K562 (cell line): ENCODE measurements around the gene ECHDC3. TPM values are rescaled to one million over a fixed set of nuclear protein-coding genes. Genes with fewer than 3 reads are reported as not detected.
A peak's percentile ranks its signal among the peaks of the same experiment; 100 is the strongest.

Experiments used
- CBX5 ChIP-seq: IDR thresholded peaks from 2 replicates; pipeline ENCODE4 v1.6.1; 2014; ENCODE audit warnings: low read depth, borderline replicate concordance
- CC2D1A ChIP-seq: fragments of 450-650 bp; IDR thresholded peaks from 2 replicates; pipeline ENCODE4 v1.6.1; 2017; ENCODE audit warnings: mild to moderate bottlenecking
- DNMT1 ChIP-seq: fragments of 450-650 bp; IDR thresholded peaks from 2 replicates; pipeline ENCODE4 v1.6.1; 2016; ENCODE audit warnings: antibody characterized with exemption, mild to moderate bottlenecking
- JUNB ChIP-seq: fragments of 450-650 bp; formaldehyde crosslinking; conservative IDR thresholded peaks from 2 replicates; pipeline ENCODE4 v1.4.0; 2020; ENCODE audit warnings: mild to moderate bottlenecking
- NR2F6 ChIP-seq: fragments of 450-650 bp; formaldehyde crosslinking; IDR thresholded peaks from 2 replicates; pipeline ENCODE4 v1.4.0; 2020; ENCODE audit warnings: mild to moderate bottlenecking
- NUFIP1 ChIP-seq: fragments of 450-650 bp; IDR thresholded peaks from 2 replicates; pipeline ENCODE4 v1.6.1; 2018; ENCODE audit not compliant: partially characterized antibody
- RBM22 ChIP-seq: fragments of 200-400 bp; formaldehyde crosslinking; IDR thresholded peaks from 2 replicates; pipeline ENCODE4 v1.6.1; 2018; ENCODE audit warnings: low read length, low read depth; ENCODE audit not compliant: poor library complexity, severe bottlenecking
- ZBTB1 ChIP-seq: sonication (generic); formaldehyde crosslinking; IDR thresholded peaks from 2 replicates; pipeline ENCODE4 v1.8.1; 2023; ENCODE audit warnings: missing genetic modification reagents, low read depth, mild to moderate bottlenecking, borderline replicate concordance
- ZKSCAN1 ChIP-seq: fragments of 150-350 bp; IDR thresholded peaks from 2 replicates; pipeline ENCODE4 v1.6.1; 2016; ENCODE audit warnings: low read depth, low read length
- ZNF347 ChIP-seq: fragments of 450-650 bp; formaldehyde crosslinking; IDR thresholded peaks from 2 replicates; pipeline ENCODE4 v1.4.0; 2020; ENCODE audit warnings: low read depth, mild to moderate bottlenecking, moderate library complexity
- ZNF589 ChIP-seq: fragments of 200-800 bp; sonication (Bioruptor generic); IDR thresholded peaks from 2 replicates; pipeline ENCODE4 v1.6.1; 2016; ENCODE audit warnings: low read depth, missing genetic modification characterization, missing compliant biosample characterization
- polyA plus RNA-seq, 8 experiments: library from polyadenylated mRNA; depleted of rRNA in 4 of 8; stranded (reverse) in 5 of 8; unstranded in 3 of 8; fragments of >200 nt; fragmentation: Nextera tagmentation in 2 of 8; fragmentation: Illumina TruSeq in 1 of 8; extraction: Ambion mirVana in 2 of 8; extraction: Trizol in 1 of 8; gene quantifications; 2 replicates each; pipeline versions ENCODE4 v1.2.1 to v1.2.3, GENCODE V29; 2011 to 2014; ENCODE audit warnings: inconsistent platforms in 1 of 8, missing spikeins in 1 of 8
- total RNA-seq, 7 experiments: library from RNA; depleted of rRNA in 6 of 7; stranded (reverse); fragments of >200 nt in 6 of 7; fragmentation: Illumina TruSeq in 2 of 7; extraction: Trizol in 2 of 7; gene quantifications; 2 replicates each; pipeline versions ENCODE4 v1.2.1 to v1.2.3, GENCODE V29; 2011 to 2021; ENCODE audit warnings: low replicate concordance in 1 of 7
- TF ChIP-seq, protein P1 (sequence below): fragments of 200-600 bp; sonication (generic); IDR thresholded peaks from one replicate; pipeline ENCODE4 v1.6.1; 2012; ENCODE audit warnings: mild to moderate bottlenecking, low read depth, low read length, inconsistent platforms
- TF ChIP-seq, protein P2 (sequence below): sonication (generic); formaldehyde crosslinking; IDR thresholded peaks from 2 replicates; pipeline ENCODE4 v1.8.0; 2022; ENCODE audit warnings: missing genetic modification reagents, mild to moderate bottlenecking, borderline replicate concordance
- TF ChIP-seq, protein P3 (sequence below): sonication (generic); formaldehyde crosslinking; IDR thresholded peaks from 2 replicates; pipeline ENCODE4 v1.8.0; 2023; ENCODE audit warnings: mild to moderate bottlenecking, missing genetic modification reagents

The ECHDC3 gene
- total and polyA plus RNA-seq, 9 of the 15 experiments (the other 6 are each of a cell fraction or from before 2014, with no cell fraction given): 0.53 to 21.9 (median 15.7) TPM

DNA sequence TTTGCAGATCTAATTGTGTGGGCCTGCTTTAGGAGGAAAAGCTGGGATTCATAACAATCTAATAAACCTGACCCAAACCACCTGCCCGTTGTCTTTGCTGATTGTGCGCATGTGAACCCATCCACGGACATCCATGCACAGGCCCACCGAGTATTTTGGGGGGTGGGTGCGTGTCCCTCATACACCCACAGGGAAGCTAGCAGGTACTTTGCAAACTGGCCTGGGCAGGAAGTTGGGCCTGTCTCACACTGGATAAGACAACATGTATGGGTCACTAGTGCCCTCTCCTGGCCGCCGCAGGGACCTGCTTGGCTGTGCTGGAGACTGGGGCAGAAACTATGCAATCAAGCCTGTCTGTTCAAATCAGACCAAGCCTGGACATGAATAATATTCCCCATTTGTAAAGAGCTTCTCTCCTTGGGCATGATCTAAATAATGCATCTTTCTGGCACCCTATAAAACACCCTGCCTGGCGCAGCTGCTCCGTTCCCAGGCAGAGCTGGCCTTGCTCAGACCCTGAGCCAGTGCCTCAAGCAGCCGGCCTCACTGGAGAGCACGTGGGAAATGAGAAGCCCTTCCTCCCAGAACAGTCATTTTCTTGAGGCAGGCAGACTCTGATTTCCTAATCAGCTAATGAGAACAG is 15.8 kb downstream of the ECHDC3 start (continued):
- TF ChIP-seq NUFIP1: no peak
- TF ChIP-seq NR2F6 (CRISPR knock-in tag): no peak
- TF ChIP-seq, protein P1, sequence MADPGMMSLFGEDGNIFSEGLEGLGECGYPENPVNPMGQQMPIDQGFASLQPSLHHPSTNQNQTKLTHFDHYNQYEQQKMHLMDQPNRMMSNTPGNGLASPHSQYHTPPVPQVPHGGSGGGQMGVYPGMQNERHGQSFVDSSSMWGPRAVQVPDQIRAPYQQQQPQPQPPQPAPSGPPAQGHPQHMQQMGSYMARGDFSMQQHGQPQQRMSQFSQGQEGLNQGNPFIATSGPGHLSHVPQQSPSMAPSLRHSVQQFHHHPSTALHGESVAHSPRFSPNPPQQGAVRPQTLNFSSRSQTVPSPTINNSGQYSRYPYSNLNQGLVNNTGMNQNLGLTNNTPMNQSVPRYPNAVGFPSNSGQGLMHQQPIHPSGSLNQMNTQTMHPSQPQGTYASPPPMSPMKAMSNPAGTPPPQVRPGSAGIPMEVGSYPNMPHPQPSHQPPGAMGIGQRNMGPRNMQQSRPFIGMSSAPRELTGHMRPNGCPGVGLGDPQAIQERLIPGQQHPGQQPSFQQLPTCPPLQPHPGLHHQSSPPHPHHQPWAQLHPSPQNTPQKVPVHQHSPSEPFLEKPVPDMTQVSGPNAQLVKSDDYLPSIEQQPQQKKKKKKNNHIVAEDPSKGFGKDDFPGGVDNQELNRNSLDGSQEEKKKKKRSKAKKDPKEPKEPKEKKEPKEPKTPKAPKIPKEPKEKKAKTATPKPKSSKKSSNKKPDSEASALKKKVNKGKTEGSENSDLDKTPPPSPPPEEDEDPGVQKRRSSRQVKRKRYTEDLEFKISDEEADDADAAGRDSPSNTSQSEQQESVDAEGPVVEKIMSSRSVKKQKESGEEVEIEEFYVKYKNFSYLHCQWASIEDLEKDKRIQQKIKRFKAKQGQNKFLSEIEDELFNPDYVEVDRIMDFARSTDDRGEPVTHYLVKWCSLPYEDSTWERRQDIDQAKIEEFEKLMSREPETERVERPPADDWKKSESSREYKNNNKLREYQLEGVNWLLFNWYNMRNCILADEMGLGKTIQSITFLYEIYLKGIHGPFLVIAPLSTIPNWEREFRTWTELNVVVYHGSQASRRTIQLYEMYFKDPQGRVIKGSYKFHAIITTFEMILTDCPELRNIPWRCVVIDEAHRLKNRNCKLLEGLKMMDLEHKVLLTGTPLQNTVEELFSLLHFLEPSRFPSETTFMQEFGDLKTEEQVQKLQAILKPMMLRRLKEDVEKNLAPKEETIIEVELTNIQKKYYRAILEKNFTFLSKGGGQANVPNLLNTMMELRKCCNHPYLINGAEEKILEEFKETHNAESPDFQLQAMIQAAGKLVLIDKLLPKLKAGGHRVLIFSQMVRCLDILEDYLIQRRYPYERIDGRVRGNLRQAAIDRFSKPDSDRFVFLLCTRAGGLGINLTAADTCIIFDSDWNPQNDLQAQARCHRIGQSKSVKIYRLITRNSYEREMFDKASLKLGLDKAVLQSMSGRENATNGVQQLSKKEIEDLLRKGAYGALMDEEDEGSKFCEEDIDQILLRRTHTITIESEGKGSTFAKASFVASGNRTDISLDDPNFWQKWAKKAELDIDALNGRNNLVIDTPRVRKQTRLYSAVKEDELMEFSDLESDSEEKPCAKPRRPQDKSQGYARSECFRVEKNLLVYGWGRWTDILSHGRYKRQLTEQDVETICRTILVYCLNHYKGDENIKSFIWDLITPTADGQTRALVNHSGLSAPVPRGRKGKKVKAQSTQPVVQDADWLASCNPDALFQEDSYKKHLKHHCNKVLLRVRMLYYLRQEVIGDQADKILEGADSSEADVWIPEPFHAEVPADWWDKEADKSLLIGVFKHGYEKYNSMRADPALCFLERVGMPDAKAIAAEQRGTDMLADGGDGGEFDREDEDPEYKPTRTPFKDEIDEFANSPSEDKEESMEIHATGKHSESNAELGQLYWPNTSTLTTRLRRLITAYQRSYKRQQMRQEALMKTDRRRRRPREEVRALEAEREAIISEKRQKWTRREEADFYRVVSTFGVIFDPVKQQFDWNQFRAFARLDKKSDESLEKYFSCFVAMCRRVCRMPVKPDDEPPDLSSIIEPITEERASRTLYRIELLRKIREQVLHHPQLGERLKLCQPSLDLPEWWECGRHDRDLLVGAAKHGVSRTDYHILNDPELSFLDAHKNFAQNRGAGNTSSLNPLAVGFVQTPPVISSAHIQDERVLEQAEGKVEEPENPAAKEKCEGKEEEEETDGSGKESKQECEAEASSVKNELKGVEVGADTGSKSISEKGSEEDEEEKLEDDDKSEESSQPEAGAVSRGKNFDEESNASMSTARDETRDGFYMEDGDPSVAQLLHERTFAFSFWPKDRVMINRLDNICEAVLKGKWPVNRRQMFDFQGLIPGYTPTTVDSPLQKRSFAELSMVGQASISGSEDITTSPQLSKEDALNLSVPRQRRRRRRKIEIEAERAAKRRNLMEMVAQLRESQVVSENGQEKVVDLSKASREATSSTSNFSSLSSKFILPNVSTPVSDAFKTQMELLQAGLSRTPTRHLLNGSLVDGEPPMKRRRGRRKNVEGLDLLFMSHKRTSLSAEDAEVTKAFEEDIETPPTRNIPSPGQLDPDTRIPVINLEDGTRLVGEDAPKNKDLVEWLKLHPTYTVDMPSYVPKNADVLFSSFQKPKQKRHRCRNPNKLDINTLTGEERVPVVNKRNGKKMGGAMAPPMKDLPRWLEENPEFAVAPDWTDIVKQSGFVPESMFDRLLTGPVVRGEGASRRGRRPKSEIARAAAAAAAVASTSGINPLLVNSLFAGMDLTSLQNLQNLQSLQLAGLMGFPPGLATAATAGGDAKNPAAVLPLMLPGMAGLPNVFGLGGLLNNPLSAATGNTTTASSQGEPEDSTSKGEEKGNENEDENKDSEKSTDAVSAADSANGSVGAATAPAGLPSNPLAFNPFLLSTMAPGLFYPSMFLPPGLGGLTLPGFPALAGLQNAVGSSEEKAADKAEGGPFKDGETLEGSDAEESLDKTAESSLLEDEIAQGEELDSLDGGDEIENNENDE: no peak
- TF ChIP-seq ZNF589 (CRISPR knock-in tag): no peak
- no peak for TF ChIP-seq ZNF347 (CRISPR knock-in tag)
- no peak for TF ChIP-seq RBM22
- TF ChIP-seq ZKSCAN1: no peak
- TF ChIP-seq, protein P2, sequence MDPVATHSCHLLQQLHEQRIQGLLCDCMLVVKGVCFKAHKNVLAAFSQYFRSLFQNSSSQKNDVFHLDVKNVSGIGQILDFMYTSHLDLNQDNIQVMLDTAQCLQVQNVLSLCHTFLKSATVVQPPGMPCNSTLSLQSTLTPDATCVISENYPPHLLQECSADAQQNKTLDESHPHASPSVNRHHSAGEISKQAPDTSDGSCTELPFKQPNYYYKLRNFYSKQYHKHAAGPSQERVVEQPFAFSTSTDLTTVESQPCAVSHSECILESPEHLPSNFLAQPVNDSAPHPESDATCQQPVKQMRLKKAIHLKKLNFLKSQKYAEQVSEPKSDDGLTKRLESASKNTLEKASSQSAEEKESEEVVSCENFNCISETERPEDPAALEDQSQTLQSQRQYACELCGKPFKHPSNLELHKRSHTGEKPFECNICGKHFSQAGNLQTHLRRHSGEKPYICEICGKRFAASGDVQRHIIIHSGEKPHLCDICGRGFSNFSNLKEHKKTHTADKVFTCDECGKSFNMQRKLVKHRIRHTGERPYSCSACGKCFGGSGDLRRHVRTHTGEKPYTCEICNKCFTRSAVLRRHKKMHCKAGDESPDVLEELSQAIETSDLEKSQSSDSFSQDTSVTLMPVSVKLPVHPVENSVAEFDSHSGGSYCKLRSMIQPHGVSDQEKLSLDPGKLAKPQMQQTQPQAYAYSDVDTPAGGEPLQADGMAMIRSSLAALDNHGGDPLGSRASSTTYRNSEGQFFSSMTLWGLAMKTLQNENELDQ: no peak
- no peak for TF ChIP-seq DNMT1
- TF ChIP-seq CBX5: no peak
- TF ChIP-seq ZBTB1 (CRISPR knock-in tag): no peak
- TF ChIP-seq CC2D1A: peak; percentile 80
- TF ChIP-seq JUNB: no peak
- TF ChIP-seq, protein P3, sequence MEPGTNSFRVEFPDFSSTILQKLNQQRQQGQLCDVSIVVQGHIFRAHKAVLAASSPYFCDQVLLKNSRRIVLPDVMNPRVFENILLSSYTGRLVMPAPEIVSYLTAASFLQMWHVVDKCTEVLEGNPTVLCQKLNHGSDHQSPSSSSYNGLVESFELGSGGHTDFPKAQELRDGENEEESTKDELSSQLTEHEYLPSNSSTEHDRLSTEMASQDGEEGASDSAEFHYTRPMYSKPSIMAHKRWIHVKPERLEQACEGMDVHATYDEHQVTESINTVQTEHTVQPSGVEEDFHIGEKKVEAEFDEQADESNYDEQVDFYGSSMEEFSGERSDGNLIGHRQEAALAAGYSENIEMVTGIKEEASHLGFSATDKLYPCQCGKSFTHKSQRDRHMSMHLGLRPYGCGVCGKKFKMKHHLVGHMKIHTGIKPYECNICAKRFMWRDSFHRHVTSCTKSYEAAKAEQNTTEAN (CRISPR knock-in tag): peak; percentile 45; the same call in 1 of the 2 replicates
